IMR-90 (cell line): ENCODE data around the gene FGF7. TPM values are rescaled to one million over a fixed set of nuclear protein-coding genes. Genes with fewer than 3 reads are reported as not detected.

ENCODE experiments used
- ATAC-seq: fragments of 200-7000 bp; cut with Tn5 transposase; 2 replicates; pipeline ENCODE4 v1.9.1; 2020; ENCODE audit warnings: low read depth, mild to moderate bottlenecking, moderate library complexity
- BruUV-seq: library from RNA; stranded (reverse); fragments of 400-500 nt; replicated peaks from 2 replicates; lab custom pipeline; 2021; lab: Mats Ljungman, UMichigan
- CTCF ChIA-PET: fragments of 300-600 bp; formaldehyde crosslinking; extraction: SDS; loops from one replicate; lab custom pipeline; 2021; ENCODE audit warnings: antibody characterized with exemption; lab: Yijun Ruan, JAX
- POLR2A ChIA-PET: fragments of 300-600 bp; sonication (Branson Sonifier 250); formaldehyde crosslinking; loops from one replicate; lab custom pipeline; 2022; ENCODE audit warnings: antibody characterized with exemption; ENCODE audit not compliant: unreplicated experiment; lab: Charles Lee
- DNase-seq: peaks from one replicate; pipeline ENCODE4 v3.0.0; 2013
- H2AFZ ChIP-seq: replicated peaks from 2 replicates; pipeline ENCODE3; 2013; ENCODE audit warnings: low read length, mild to moderate bottlenecking; ENCODE audit not compliant: poor library complexity
- H2AK5ac ChIP-seq: 2 replicates; pipeline ENCODE4 v1.6.1; 2013; ENCODE audit warnings: low read depth, low read length, inconsistent platforms
- H2AK9ac ChIP-seq: replicated peaks from 2 replicates; pipeline ENCODE3; 2013; ENCODE audit warnings: mild to moderate bottlenecking, low read depth, low read length, moderate library complexity; ENCODE audit not compliant: poor library complexity
- H2BK120ac ChIP-seq: 2 replicates; pipeline ENCODE4 v1.6.1; 2013; ENCODE audit warnings: low read depth, low read length, inconsistent platforms
- H2BK15ac ChIP-seq: 3 replicates; pipeline ENCODE4 v1.6.1; 2013; ENCODE audit warnings: low read depth, low read length, inconsistent platforms
- H2BK20ac ChIP-seq: 2 replicates; pipeline ENCODE4 v1.6.1; 2013; ENCODE audit warnings: low read depth, mild to moderate bottlenecking, inconsistent platforms, low read length, moderate library complexity
- H2BK5ac ChIP-seq: 2 replicates; pipeline ENCODE4 v1.6.1; 2013; ENCODE audit warnings: mild to moderate bottlenecking, low read depth, low read length, inconsistent platforms; ENCODE audit not compliant: poor library complexity, severe bottlenecking
- H3K14ac ChIP-seq: replicated peaks from 2 replicates; pipeline ENCODE4 v1.6.1; 2013; ENCODE audit warnings: low read depth, low read length, inconsistent platforms
- H3K18ac ChIP-seq: 2 replicates; pipeline ENCODE4 v1.6.1; 2013; ENCODE audit warnings: low read depth, low read length, control low read depth
- H3K23ac ChIP-seq: 2 replicates; pipeline ENCODE4 v1.6.1; 2013; ENCODE audit warnings: low read depth, low read length, inconsistent platforms
- H3K27ac ChIP-seq: 2 replicates; pipeline ENCODE4 v1.5.1; 2013; ENCODE audit warnings: mild to moderate bottlenecking, control low read depth, low read length; ENCODE audit not compliant: insufficient read depth
- H3K27me3 ChIP-seq: 2 replicates; pipeline ENCODE4 v1.6.1; 2013; ENCODE audit warnings: low read length; ENCODE audit not compliant: control insufficient read depth, insufficient read depth
- H3K36me3 ChIP-seq: 2 replicates; pipeline ENCODE4 v1.6.1; 2013; ENCODE audit warnings: low read length, mixed read lengths; ENCODE audit not compliant: control insufficient read depth, insufficient read depth
- H3K4ac ChIP-seq: 2 replicates; pipeline ENCODE4 v1.6.1; 2013; ENCODE audit warnings: low read depth, low read length, inconsistent platforms
- H3K4me1 ChIP-seq: 2 replicates; pipeline ENCODE4 v1.6.1; 2013; ENCODE audit warnings: low read length, mixed read lengths; ENCODE audit not compliant: control insufficient read depth, insufficient read depth
- H3K4me2 ChIP-seq: 2 replicates; pipeline ENCODE4 v1.6.1; 2013; ENCODE audit warnings: low read depth, mild to moderate bottlenecking, control low read depth, low read length, moderate library complexity
- H3K4me3 ChIP-seq: 2 replicates; pipeline ENCODE4 v1.5.1; 2013; ENCODE audit warnings: low read depth, mild to moderate bottlenecking, control low read depth, low read length, moderate library complexity; ENCODE audit not compliant: insufficient read depth
- H3K56ac ChIP-seq: 2 replicates; pipeline ENCODE4 v1.6.1; 2013; ENCODE audit warnings: low read length, inconsistent platforms; ENCODE audit not compliant: insufficient read depth; ENCODE audit errors: extremely low read depth
- H3K79me1 ChIP-seq, 2 experiments: 2 replicates each; pipeline ENCODE4 v1.6.1; 2013; ENCODE audit warnings: low read length in 2 of 2, inconsistent platforms in 1 of 2, low read depth in 1 of 2
- H3K9ac ChIP-seq: 2 replicates; pipeline ENCODE4 v1.6.1; 2013; ENCODE audit warnings: low read depth, low read length, control low read depth
- H3K9me1 ChIP-seq: 2 replicates; pipeline ENCODE4 v1.6.1; 2013; ENCODE audit warnings: low read length, inconsistent platforms; ENCODE audit not compliant: insufficient read depth
- H3K9me3 ChIP-seq: 2 replicates; pipeline ENCODE4 v1.6.1; 2013; ENCODE audit warnings: low read length; ENCODE audit not compliant: control insufficient read depth, insufficient read depth
- H4K20me1 ChIP-seq: 2 replicates; pipeline ENCODE4 v1.6.1; 2013; ENCODE audit warnings: low read length, inconsistent platforms; ENCODE audit not compliant: insufficient read depth
- H4K5ac ChIP-seq: 2 replicates; pipeline ENCODE4 v1.6.1; 2013; ENCODE audit warnings: mild to moderate bottlenecking, low read depth, low read length, control low read depth
- H4K8ac ChIP-seq, 2 experiments: 2 replicates each; pipeline ENCODE4 v1.6.1; 2013; ENCODE audit warnings: low read depth in 2 of 2, low read length in 2 of 2, control low read depth in 1 of 2, inconsistent platforms in 1 of 2
- H4K91ac ChIP-seq: 2 replicates; pipeline ENCODE4 v1.6.1; 2013; ENCODE audit warnings: low read depth, low read length, inconsistent platforms; ENCODE audit not compliant: insufficient read depth
- BHLHE40 ChIP-seq: fragments of 150-350 bp; IDR thresholded peaks from 2 replicates; pipeline ENCODE4 v1.6.1; 2016; ENCODE audit warnings: mild to moderate bottlenecking, low read depth, low read length
- CHD1 ChIP-seq: IDR thresholded peaks from 2 replicates; pipeline ENCODE4 v1.6.1; 2012; ENCODE audit warnings: low read depth, low read length, improper control_type of control experiment
- POLR2A ChIP-seq: IDR thresholded peaks from 2 replicates; pipeline ENCODE4 v1.6.1; 2012; ENCODE audit warnings: mild to moderate bottlenecking, low read depth, low read length
- dilution Hi-C: fragments of 300-500 bp; cut with HindIII; formaldehyde crosslinking; loops from one replicate; pipeline ENCODE4 v1.14.3; 2018; ENCODE audit warnings: low sequenced_read_pairs; ENCODE audit not compliant: unreplicated experiment
- in situ Hi-C: fragments of 300-500 bp; cut with MboI; formaldehyde crosslinking; loops from 3 replicates; pipeline ENCODE4 v1.14.3; 2019; ENCODE audit warnings: low sequenced_read_pairs, inconsistent platforms, mixed read lengths
- intact Hi-C: fragments of 100-400 bp; cut with micrococcal nuclease; formaldehyde crosslinking; loops from 2 replicates; pipeline ENCODE4 v1.10.0; 2022
- polyA plus RNA-seq, 3 experiments: library from polyadenylated mRNA; depleted of rRNA; stranded (reverse); fragments of >200 nt; gene quantifications; 2 replicates each; pipeline ENCODE4 v1.2.3, GENCODE V29; 2012; ENCODE audit warnings: low replicate concordance in 1 of 3
- total RNA-seq: library from RNA; depleted of rRNA; stranded (reverse); fragments of >200 nt; gene quantifications from 2 replicates; pipeline ENCODE4 v1.2.3, GENCODE V29; 2012

Gene FGF7
- total and polyA plus RNA-seq, 2 of the 4 experiments (the other 2 are of a cell fraction): 27.3 to 34.8 TPM

- intact Hi-C loops: loop anchor here (5.0 kb wide), 1 partner anchor 561 kb away; no protein-coding TSS in a partner anchor
- ATAC-seq (0 out of 2 replicates have a peak, but pooled peaks have one; percentile 9), DNase-seq (no peak)
- Histone ChIP-seq H3K4me1 (peaks cover 20% of the 10 kb centered on the region), H4K91ac (0 out of 2 replicates have a peak overlapping the region, but pooled peaks have one; percentile 46), H3K4ac (peak overlapping the region; percentile 52; the same call in 1 of the 2 replicates), H3K4me2 (no peak overlapping the region), H4K20me1 (peaks cover 8% of the 10 kb centered on the region), H3K79me1 (peaks cover 12 to 50% of the 10 kb centered on the region in 2 experiments), H2BK120ac (peak overlapping the region; percentile 89; the same call in 1 of the 2 replicates), H4K8ac (peak overlapping the region; percentile 67 to 84; a peak in 3 of 4 replicates), H2AK5ac (no peak overlapping the region), H3K27ac (peak overlapping the region; percentile 76; the same call in 1 of the 2 replicates), H3K14ac (no peak overlapping the region), H3K36me3 (peaks cover 19% of the 10 kb centered on the region), H2AFZ (no peak overlapping the region), H3K27me3 (no peaks in the 10 kb centered on the region), H3K18ac (peak overlapping the region; percentile 1; the same call in 1 of the 2 replicates), H3K23ac (no peak overlapping the region), H3K9me3 (no peaks in the 10 kb centered on the region), H3K9me1 (peaks cover 11% of the 10 kb centered on the region), H2BK5ac (peak overlapping the region; percentile 96), H4K5ac (no peak overlapping the region; the same call in 1 of the 2 replicates), H2BK20ac (peak overlapping the region; percentile 13; the same call in 1 of the 2 replicates), H2BK15ac (0 out of 3 replicates have a peak overlapping the region, but pooled peaks have one; percentile 60), H3K56ac (no peak overlapping the region; the same call in 1 of the 2 replicates), H3K9ac (no peak overlapping the region; the same call in 1 of the 2 replicates), H3K4me3 (no peak overlapping the region), H2AK9ac (no peak overlapping the region)
- CTCF ChIA-PET: no interaction called here
- TF ChIP-seq POLR2A: no peak
- no peak for TF ChIP-seq CHD1
- no peak for TF ChIP-seq BHLHE40
- dilution Hi-C loops: no loop called here
- in situ Hi-C loops: no loop called here
- POLR2A ChIA-PET: no interaction called here
- BruUV-seq: no TSS peak
Measured at GRCh38 chr15:49441356-49441755, 18.3 kb downstream of the FGF7 start.
